ENCODE data around the gene ARHGAP8. TPM values are rescaled to one million over a fixed set of nuclear protein-coding genes. Genes with fewer than 3 reads are reported as not detected.

The ARHGAP8 gene
- total RNA-seq, 4 donors from 2014 or later: 1.7 to 5.7 (median 3.0) TPM

DNA sequence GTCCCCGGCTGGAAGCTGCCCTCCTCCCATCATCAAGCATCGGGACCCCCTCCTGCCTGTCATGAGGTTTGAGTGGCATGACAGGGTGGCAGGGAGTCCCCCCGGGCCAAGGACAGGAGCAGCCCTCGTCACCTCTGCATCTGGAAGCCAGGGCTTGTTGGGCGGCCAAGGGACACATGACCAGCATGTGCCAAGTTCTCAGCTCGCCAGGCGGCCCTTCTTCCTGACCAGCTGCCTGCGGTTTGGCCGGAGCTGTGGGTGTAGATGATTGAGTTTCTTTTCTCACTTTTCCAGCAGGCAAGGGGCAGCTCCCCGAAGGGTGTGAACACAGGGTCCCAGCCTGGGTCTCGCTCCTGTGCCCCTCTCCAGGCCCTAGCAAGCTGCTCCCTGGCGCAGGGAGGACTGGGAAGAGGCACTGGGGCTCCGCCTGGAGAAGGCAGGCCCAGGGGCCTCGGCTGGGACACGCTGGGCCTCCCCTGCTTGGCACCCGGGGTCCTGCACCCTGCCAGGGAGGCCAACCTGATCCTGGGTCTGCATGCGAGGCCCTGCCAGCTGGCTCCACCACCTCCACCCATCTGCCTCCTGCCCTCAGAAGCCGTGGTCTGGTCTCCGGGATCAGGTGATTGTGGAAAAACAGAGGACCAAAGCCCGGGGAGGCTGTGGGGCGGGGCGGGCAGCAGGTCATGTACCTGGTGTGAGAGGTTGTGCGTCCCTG, 13.4 kb downstream of the ARHGAP8 start:
- H3K9me3 ChIP-seq: peaks cover 0 to 3% (median 0%) of the 10 kb centered on the region in 4 donors
- H3K27me3 ChIP-seq: no peaks in the 10 kb centered on the region
- TF ChIP-seq EP300 (IDR thresholded peaks at IDR 0.05) (no peak), POLR2A (IDR thresholded peaks at IDR 0.05) (no peak), CTCF (IDR thresholded peaks at IDR 0.05) (no peak)
- WGBS, 2 donors: 72 to 75% methylated on average over 15 to 19 of the region's 23 CpGs
- H3K4me1 ChIP-seq: no peaks in the 10 kb centered on the region
- no peak overlapping the region for H3K4me3 ChIP-seq
- no peak overlapping the region for H3K27ac ChIP-seq
- no peak for DNase-seq (ENCODE audit: low spot score in 2 of 2)
- no peaks in the 10 kb centered on the region for H3K36me3 ChIP-seq

DNA sequence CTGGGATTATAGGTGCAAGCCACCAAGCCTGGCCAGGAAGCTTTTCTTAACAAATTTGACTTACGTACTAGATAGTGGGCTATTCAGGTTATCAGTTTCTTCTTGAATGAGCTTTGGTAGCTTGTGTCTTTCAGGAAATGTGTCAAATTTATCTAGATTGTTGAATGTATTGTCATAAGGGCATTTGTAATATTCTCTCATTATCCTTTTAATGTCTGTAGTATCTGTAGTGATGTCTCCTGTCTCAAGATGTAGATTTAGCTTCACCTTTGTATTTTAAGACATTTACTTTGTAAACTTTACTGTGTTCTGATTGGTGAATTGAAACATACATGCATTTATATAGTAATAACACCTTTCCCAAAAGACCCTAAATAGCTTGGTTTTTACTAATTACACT, 20.7 kb downstream of the ARHGAP8 start:
- no peaks in the 10 kb centered on the region for H3K4me1 ChIP-seq
- no peak for DNase-seq (ENCODE audit: low spot score in 2 of 2)
- no peak overlapping the region for H3K4me3 ChIP-seq
- H3K27ac ChIP-seq: no peak overlapping the region
- H3K27me3 ChIP-seq: no peaks in the 10 kb centered on the region
- H3K36me3 ChIP-seq: no peaks in the 10 kb centered on the region
- H3K9me3 ChIP-seq: peaks cover 0 to 14% (median 0%) of the 10 kb centered on the region in 4 donors
- WGBS, 2 donors: 100% methylated on average over 1 of the region's 1 CpG
- TF ChIP-seq POLR2A (IDR thresholded peaks at IDR 0.05) (no peak), EP300 (IDR thresholded peaks at IDR 0.05) (no peak), CTCF (IDR thresholded peaks at IDR 0.05) (no peak)

DNA sequence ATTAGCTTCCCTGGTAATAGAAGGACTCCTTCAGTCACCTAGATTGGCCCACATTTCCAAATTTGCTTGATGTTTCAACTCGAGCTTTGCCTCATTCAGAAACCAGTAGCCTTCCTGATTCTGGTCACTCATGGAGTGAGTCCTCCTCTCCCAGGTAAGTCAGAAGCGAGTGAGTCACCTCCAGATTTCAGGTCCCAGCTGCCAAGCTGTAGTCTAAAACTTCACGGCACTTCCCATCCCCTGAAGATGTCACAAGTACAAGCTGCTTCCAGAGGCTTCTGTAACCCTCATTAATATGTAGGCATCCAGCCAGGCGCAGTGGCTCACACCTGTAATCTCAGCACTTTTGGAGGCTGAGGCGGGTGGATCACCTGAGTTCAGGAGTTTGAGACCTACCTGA, 23.5 kb downstream of the ARHGAP8 start:
- peaks cover 0 to 14% (median 0%) of the 10 kb centered on the region in 4 donors for H3K9me3 ChIP-seq
- H3K4me3 ChIP-seq: no peak overlapping the region
- no peak overlapping the region for H3K27ac ChIP-seq
- DNase-seq (ENCODE audit: low spot score in 2 of 2): no peak
- no peak for TF ChIP-seq EP300 (IDR thresholded peaks at IDR 0.05)
- no peak for TF ChIP-seq CTCF (IDR thresholded peaks at IDR 0.05)
- TF ChIP-seq POLR2A (IDR thresholded peaks at IDR 0.05): no peak
- no peaks in the 10 kb centered on the region for H3K36me3 ChIP-seq
- H3K27me3 ChIP-seq: no peaks in the 10 kb centered on the region
- WGBS, 2 donors: 90 to 92% methylated on average over 5 of the region's 5 CpGs
- no peaks in the 10 kb centered on the region for H3K4me1 ChIP-seq

- no peaks in the 10 kb centered on the region for H3K4me1 ChIP-seq
- H3K27ac ChIP-seq: no peak overlapping the region
- peaks cover 0 to 14% (median 0%) of the 10 kb centered on the region in 4 donors for H3K9me3 ChIP-seq
- 70 to 73% methylated on average over 16 of the region's 16 CpGs for WGBS, 2 donors
- TF ChIP-seq CTCF (IDR thresholded peaks at IDR 0.05) (no peak), POLR2A (IDR thresholded peaks at IDR 0.05) (no peak), EP300 (IDR thresholded peaks at IDR 0.05) (no peak)
- no peak overlapping the region for H3K4me3 ChIP-seq
- no peaks in the 10 kb centered on the region for H3K36me3 ChIP-seq
- H3K27me3 ChIP-seq: no peaks in the 10 kb centered on the region
- no peak for DNase-seq (ENCODE audit: low spot score in 2 of 2)
Measured at GRCh38 chr22:44776605-44777363, 24.4 kb downstream of the ARHGAP8 start.

- Histone ChIP-seq H3K9me3 (peaks cover 0 to 14% (median 0%) of the 10 kb centered on the region in 4 donors), H3K27me3 (no peaks in the 10 kb centered on the region), H3K27ac (no peak overlapping the region), H3K36me3 (no peaks in the 10 kb centered on the region), H3K4me3 (no peak overlapping the region), H3K4me1 (no peaks in the 10 kb centered on the region)
- DNase-seq (ENCODE audit: low spot score in 2 of 2): no peak
- TF ChIP-seq EP300 (IDR thresholded peaks at IDR 0.05) (no peak), CTCF (IDR thresholded peaks at IDR 0.05) (no peak), POLR2A (IDR thresholded peaks at IDR 0.05) (no peak)
- 62 to 64% methylated on average over 2 of the region's 2 CpGs for WGBS, 2 donors
Measured at GRCh38 chr22:44777364-44777755, 25.0 kb downstream of the ARHGAP8 start.

All from tibial nerve (tissue), 4 donors.